ENCODE data around the gene CASP4.
"Not testable (repeated sequence)": the region's sequence is repeated elsewhere in the genome, so short reads cannot be mapped to it uniquely, and the experiment has no call there.

Gene CASP4

DNA sequence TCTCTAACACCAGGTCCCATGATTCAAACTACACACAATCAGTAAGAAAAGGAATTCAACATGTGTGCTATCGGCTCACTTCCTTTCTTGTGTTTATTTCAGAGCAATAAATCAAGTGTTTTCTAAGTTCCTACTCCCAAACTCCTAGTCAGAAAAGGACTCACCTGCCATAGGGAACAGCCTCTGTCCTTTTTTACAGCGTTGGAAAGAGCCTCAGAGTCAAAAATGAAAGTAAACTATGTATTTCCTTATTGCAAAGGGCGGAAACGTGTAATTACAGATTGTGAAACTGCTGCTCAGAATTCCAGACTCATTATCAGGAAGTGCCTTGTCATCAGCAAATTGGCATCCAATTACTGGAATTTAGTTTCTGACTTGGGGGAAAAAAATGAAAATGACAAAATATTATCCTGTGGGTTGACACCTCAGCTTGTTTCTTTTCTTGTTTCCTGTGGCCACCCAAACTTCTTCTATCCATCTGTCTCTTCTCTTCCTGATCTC lies at the start of gene CASP4:
Gene CASP4, minus strand, starts transcription at position 220 of the 501 bp plus-strand sequence. Its CDS starts 49 bp downstream, at position 171.
- peak; percentile 16 for DNase-seq (ENCODE audit: low spot score)

DNA sequence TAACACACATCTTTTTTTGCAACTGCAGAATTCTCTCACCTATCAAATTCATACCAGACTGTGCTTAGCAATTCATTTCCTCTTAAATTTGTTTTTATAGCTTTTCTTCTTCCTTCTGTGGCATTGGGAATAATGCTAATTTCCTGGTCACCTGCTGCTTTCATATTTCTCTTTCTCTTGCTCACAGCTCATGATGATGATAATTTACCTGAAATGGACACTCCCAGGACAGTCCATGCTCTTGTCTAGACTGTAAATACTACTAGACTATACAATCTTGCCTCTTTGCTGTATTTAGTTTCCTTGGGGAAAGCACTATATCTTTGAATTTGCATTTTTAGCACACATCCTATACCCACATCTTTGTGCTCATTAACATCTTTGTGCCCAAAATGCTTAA lies 39.1 kb upstream of the CASP4 start:
- DNase-seq (ENCODE audit: low spot score) = no peak

DNA sequence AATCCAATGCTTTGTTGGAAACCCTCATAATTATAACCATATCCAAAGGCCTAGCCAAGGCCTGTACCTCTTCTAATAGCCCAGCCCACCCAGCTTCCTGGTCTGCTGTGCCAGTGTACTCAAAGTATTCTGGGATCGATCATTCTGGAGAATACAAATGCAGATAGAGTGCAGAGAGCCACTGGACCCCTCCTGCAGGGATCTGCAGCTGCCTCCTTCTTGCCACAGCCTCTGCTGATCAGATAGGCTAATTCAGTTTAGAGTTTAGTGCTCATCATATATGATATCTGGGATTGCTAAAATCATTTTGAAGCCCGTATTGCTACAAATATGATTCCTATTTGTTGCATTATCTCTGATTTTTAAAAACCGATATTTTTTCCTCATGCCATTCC lies 37.1 kb upstream of the CASP4 start:
- no peak for DNase-seq (ENCODE audit: low spot score)

DNA sequence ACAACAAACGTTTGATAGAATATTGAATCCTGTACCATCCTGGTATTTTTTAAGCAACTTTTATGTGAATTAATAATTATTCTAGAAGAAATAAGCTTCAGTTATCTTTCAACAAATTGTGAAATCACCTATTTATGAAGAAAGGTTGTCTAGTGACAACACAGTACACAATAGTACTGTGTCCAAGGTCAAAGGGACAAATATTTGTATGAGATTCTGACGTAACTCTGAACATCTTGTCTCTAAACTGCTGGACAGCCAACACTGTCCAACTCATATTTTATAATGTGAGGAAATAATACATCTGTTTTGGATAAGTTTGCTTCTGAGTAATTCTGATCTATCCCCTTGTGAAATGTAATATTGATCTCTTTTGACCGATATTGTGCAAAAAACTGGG lies 35.6 kb upstream of the CASP4 start:
- DNase-seq (ENCODE audit: low spot score) = no peak

DNA sequence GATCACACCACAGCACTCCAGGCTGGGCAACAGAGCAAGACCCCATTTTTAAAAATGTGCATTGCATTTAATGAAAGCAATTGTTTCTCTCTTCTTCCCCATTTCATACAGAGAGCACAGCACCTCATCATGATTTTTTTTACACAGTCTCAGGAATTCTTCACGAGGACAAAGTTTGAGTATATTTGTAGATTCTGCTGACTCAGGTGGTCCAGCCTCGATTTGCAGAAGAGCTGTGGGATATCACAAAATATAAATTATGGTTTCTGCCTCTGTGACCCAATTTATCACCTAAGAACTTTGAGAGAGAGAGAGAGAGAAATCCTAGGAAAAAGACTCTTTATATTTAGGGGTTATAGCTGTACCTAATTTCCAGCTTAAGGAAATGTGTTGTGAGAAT lies 34.8 kb upstream of the CASP4 start:
- no peak for DNase-seq (ENCODE audit: low spot score)

DNA sequence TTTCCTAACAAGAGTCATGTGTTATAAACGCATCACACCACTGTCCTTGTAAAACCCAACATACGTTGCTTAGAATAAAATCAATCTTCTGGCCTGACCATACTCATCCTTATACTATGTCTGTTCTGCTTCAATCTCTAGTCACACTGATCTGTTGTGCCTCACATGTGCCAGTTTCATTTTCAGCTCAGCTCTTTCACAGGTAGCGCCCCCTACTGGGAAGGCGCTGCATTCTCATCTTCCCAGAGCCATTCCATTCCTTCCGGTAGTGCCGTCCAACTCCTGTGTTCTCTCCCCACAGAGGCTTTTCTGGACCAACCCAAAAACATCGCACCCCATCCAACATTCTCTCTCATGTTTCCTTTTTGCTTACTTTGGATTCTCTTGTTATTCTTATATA lies 32.4 kb upstream of the CASP4 start:
- DNase-seq (ENCODE audit: low spot score) = peak; percentile 17

DNA sequence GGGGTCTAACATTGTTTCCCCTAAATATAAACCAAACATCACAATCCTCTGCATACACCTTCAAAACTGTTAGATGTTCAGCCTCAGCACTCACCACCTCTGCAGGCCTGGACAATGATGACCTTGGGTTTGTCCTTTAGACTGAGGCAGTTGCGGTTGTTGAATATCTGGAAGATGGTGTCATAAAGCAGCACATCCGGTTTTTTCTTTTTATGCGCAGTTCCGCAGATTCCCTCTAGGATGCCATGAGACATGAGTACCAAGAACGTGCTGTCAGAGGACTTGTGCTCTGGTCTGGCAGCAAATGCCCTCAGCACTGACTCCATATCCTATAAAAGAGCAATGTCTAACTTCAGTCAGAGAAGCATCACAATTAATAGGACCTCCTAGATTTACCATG lies 31.8 kb upstream of the CASP4 start:
- no peak for DNase-seq (ENCODE audit: low spot score)

DNA sequence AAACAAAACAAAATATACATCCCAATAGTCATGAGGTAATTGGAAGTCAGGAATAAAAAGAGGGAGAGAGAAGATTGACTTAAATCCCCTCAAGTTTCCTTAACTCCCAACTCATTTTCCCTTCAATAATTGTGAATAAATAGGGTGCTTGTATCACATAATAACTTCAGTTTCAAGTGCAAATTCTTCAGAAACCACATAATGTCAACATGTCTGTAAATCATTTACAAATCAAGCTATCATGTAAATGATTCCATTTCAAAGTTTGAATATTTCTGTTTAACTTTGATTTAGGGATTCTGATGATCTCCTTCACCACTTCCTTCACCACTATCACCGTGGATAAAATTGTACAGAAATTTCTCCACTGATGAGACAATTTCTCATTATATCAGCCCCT lies 31.3 kb upstream of the CASP4 start:
- DNase-seq (ENCODE audit: low spot score) = no peak

DNA sequence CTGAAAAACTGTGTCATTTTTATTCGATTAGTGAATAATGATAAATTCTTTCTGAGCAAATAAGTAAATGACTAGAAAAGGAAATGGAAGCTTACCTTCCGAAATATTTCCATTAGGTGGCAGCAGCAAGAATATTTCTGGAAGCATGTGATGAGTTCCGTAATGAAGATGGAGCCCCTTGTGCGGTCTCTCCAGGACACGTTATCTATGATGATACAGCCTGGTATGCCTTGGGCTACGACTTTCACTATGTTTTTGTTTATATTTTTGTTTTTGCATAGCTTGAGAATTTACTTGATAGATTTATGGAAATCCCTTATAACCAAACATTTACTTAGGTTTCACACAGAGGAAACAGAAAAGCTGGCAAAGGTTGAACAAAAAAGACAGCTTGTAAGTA lies 28.9 kb upstream of the CASP4 start:
- DNase-seq (ENCODE audit: low spot score) = no peak

DNA sequence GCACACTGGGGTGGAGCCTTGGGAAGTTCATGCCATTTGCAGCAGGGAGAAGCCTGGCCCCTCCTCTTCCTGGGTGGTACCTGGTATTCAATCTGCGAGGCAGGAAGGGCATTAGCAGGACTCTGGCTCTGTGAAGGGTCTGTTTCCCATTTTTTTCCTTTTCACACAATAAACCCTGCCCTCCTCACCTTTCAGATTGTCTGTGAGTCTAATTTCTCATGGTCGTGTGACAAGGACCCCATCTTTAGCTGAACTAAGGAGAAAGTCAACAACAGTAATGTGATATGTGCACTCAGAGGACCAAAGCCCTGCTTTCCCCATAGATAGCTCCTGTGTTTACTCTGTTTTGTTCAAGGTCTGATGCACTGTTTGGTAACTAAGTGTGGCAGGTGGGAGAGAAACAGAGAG lies 26.6 kb upstream of the CASP4 start:
- DNase-seq (ENCODE audit: low spot score) = no peak

DNA sequence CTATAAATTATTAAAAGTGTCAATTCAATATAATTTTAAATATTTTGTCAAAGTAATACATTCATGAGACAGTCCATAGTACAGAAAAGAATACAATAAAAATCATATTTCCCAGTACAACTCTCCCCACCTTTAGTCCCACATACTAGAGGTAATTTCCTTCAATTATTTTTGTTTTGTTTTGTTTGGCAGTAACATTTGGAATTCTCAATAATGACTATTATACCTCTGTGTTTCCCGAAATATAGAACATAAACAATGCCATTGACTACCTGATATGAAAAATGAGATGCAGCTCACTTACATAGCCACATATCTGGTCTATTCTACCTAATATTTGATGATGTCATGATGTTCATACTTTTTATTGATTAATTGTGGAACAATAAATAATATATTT lies 24.4 kb upstream of the CASP4 start:
- no peak for DNase-seq (ENCODE audit: low spot score)

DNA sequence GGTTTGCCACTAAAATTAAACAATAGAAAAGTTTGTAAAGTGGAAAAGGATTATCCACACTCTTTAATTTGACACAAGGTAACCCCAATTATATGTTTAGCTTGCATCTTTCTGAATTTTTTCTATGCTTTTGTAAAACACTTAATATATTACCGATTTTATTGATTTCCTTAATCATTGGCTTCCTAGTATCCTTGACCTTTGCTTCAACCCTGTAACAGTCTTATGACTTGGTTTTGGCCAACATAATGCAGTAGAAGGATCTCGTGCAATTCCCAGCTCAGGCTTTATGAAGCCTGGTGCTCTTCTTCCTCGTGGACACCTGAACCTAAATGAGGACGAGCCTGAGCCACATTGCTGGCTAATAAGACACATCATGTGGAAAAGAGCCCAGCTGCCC lies 23.6 kb upstream of the CASP4 start:
- DNase-seq (ENCODE audit: low spot score) = no peak

DNA sequence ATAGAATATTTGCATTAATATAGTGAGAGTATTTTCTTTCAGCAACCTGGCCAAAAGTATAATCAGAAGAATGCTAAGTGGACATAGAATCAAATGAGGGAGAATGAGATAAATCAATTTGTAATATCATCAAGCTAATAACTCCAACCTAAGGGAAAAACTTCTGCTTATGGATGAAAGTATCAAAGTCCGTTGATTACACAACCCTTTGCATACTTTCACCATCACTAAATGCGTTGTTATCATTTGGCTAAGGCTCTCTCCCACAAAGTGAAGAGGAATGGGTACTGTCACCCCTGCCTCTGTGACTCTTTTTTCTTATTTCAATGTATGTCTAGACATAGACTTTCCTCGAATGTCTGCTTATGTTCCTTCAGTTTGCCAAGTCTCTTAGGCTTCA lies 16.4 kb upstream of the CASP4 start:
- DNase-seq (ENCODE audit: low spot score) = no peak

DNA sequence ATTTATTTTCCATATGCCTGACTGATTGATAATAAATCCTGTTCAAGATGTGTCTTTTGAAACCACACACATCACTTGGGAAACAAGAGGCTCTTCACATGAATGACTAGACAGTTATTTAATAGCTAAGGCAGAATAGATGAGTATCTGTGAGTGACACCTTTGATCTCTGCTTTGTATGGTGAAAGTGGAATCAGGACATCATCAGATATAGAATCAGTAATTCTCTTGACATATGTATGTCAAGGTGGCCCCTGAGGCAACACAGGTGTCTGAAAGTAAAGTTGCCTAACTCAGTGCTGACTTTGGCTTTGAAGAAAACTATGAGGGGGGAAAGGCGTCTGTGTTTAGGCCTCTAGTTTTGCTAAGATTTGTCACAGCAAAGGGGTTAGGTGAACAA lies 11.5 kb upstream of the CASP4 start:
- no peak for DNase-seq (ENCODE audit: low spot score)

DNA sequence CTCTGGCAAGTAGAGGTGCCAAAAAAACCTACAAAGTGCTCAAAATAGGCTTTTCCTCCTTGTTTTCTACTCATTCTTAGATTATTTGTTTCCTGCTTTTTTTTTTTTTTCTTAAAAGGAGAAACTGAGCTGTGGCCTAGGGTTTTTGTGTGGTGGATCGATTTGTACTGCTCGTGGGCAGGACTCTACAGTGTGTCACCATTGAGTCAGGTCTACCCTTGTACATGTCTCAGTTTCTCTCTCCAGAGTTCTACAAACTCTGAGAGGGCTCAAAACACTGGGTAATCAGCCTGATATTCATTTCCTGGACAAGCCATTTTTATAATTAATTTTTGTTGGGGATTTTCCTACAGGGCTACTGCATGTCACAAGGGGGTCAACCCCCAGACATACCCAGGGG lies 5.2 kb upstream of the CASP4 start:
- DNase-seq (ENCODE audit: low spot score) = no peak

DNA sequence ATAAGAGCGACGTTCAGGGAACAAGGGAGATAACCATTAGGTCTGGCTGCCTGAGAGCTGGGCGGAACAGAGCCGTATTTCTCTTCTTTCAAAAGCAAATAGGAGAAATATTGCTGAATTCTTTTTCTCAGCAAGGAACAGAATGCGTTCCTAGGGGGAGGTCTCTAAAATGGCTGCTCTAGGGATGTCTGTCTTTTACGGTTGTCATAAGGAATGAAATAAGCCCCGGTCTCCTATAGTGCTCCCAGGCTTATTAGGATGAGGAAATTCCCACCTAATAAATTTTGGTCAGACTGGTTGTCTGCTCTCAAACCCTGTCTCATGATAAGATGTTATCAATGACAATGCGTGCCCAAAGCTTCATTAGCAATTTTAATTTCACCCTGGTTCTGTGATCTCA lies 4.5 kb upstream of the CASP4 start:
- not testable (repeated sequence) for DNase-seq (ENCODE audit: low spot score)

DNA sequence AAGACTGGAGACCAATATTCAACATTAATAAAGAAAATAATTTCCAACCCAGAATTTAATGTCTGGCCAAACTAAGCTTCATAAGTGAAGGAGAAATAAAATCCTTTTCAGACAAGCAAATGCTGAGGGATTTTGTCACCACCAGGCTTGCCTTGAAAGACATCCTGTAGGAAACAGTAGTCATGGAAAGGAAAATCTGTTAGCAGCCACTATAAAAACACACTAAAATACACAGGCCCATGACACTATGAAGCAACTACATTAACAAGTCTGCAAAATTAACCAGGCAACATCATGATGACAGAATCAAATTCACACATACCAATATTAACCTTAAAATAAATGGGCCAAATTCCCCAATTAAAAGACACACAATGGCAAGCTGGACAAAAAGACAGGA lies 2.4 kb upstream of the CASP4 start:
- DNase-seq (ENCODE audit: low spot score) = no peak

DNA sequence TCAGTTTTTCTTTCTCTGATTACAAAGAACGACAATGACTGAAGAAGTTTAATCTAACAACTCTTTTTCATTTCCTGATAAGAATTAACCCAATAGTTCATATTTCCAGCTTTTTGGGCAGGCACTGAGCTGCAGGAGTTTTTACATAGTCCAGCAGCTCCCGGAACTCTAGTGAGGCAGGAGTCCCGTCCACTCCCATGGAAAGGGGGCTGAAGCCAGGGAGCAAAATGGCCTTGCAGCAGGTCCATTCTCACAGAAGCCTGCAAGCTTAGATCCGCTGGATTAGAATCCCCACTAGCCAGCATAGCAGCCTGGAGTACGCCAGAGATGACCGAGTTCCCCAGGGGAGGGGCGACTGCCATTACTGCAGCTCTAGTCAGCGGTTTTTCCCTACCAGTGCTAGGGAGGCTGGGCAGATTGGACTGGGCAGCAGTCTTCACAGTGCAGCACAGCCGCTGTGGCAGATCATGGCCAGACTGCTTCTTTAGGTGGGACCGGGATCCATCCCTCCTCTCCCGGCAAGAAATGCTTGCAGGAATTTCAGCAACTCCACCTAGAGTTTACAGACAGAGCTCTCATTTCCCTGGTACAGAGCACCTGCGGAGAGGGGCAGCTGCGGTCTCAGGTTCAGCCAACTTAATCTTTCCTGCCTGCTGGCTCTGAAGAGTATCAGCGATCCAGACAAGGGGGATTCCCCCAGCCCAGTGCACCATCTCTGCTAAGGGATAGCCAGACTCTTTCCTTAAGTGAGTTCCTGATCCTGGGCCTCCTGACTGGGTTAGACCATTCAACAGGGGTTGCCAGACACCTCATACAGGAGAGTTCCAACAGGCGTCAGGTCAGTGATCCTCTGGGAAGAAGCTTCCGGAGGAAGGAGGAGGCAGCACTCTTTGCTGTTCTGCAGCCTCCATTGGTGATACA lies 742 bp upstream of the CASP4 start:
- no peak for DNase-seq (ENCODE audit: low spot score)

DNA sequence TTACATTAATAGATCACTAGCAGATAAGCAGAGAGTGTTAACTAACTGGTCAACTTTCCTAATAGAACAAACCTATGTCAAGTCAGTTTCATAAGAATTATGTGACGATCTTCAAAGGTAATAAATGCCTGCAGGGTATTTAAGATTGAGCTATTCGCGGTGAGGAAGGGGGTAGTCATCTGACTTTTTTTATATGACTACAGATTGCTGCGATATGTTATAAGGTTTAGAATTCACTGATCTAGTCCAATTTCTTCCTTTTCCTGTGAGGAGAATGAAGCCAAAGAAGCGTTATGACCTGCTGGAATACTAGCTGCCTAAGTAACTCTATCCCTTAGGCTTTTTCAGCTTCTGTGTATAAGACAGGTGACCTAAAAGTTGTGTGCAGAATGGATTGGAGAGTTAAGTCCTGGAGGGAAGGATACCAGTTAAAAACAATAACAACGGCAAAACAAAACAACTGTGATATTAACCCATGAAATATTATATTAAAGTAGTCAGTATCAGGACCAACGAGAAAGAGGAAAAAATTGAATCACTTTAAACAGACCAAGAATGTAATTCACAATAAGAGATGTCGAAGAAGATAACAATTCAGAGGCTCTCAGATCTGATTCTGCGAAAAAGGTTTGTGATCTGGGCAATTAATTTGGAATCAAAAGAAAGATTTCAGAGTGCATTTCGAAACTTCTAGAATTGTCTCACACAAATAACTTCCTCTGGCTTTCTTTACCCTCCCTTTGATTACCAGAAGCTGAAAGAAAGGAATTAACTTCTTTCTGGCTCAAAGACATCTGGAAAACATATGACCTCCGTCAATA lies 630 bp downstream of the CASP4 start:
- no peak for DNase-seq (ENCODE audit: low spot score)

DNA sequence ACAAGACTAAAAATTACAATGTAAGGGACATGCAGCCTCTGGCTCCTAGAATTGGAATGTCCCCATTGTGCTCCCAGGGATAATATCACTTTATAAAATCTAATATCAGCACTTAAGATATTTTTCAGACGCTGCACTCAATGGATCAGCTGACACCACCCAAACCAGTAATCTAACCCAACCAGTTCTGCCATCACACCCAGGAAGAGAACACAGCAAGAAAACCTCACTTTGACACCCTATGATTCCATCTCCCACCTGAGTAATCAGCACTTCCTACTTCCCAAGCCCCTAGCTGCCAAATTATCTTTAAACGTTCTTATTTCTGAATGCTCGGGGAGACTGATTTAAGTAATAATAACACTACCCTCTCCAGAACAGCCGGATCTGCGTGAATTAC lies 2.6 kb downstream of the CASP4 start:
- DNase-seq (ENCODE audit: low spot score) = no peak

DNA sequence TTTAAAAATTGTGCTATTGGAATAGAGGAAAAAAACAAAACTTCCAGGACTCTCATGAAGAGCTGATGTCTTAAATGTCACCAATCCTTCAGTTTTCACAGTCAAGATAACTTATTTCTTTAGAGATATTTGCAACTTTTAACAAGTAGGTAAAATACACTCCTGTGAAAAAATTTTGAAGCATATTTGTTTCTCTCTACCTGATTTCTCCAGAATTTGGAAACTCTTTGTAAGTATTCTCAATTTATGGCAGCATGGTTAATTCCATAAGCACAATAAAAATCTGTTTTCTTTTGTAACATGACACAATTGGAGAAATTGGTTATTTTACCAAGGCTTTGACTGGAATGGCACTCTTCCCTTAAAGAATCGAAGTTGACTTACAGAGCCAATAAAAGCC lies 4.1 kb downstream of the CASP4 start:
- no peak for DNase-seq (ENCODE audit: low spot score)

DNA sequence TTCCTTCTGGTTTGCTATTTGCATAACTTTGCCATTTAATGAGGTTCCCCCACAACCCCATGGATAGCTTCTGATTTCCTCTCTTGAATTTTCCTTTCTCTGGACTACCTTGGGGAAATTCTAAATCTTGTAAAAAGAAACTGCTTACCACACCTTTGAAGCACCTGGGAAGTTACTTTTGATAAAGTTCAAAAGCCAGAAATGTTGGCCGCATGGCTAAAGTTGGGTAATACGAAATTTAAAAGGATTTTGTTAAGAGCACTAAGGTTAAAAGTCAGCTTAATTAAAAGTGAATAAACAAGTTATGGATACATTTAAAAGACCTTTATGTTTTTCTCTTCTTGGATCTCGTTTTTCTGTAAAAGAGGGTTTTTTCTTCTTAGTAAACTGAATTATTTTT lies 5.5 kb downstream of the CASP4 start:
- no peak for DNase-seq (ENCODE audit: low spot score)

DNA sequence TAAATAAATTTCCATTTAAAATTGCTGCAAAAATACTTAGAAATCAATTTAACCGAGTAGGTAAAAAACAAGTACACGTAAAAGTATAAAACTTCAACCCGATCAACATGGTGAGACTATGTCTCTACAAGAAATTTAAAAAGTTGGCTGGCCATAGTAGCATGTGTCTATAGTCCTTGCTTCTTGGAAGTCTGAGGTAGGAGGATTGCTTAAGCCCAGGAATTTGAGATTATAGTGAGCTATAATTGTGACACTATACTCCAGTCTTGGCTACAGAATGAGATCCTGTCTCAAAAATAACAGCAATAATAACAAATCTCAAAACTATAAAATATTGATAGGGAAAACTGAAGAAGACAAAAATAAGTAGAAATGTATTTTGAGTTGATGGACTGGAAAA lies 11.1 kb downstream of the CASP4 start:
- DNase-seq (ENCODE audit: low spot score) = no peak
